ENCODE data around the gene POLR3H.
A peak's percentile ranks its signal among the peaks of the same experiment; 100 is the strongest.

Gene POLR3H

DNA sequence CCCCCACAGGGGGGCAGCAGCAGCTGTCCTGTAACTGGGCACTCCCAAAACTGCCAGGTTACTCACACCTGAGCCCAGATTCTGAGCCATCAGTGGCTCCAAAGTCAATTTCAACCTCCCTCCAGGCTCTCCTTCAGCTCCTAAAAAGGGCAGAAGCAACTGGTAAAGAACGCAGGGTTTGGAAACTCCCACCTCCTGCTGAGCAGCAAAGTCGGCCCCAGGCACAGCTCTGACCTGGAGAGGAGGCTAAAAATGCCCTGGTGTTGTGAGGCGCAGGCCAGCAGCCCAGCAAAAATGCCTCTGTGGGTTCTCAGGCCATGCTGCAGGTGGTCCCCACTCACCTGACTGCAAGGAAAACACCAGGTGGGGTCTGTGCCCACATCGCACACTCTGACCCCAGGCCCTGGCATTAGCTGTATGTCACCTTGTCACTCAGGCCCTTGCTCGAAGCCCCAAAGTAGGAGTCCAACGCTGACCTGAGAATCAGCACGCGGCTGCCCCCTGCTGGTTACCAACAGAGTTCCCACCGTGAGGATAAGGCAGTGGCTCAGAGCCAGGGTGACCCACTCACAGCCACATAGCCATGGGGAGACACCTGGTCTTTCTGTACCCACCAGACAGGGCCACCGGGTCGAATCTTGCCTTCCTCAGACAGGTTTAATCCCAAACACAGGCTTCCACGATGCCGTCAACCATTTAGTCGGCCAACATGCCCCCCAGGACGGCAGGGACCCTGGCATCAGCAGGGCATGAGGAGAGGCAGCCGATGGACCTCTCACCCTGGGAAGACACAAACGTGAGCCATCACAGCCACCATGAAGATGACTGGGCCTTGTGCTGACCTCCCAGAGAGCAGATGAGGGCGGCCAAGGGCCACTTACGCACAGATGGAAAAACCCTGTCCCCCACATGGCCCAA, 11.1 kb downstream of the POLR3H start:
- no peak overlapping the region for H3K4me3 ChIP-seq (ENCODE audit: control insufficient read depth, low read depth, low read length)
- TF ChIP-seq CTCF (conservative IDR thresholded peaks at IDR 0.05; ENCODE audit: control insufficient read depth, insufficient read depth, low read depth, low read length), result peak; percentile 83
- peak; percentile 70 for DNase-seq (ENCODE audit: low read depth)

DNA sequence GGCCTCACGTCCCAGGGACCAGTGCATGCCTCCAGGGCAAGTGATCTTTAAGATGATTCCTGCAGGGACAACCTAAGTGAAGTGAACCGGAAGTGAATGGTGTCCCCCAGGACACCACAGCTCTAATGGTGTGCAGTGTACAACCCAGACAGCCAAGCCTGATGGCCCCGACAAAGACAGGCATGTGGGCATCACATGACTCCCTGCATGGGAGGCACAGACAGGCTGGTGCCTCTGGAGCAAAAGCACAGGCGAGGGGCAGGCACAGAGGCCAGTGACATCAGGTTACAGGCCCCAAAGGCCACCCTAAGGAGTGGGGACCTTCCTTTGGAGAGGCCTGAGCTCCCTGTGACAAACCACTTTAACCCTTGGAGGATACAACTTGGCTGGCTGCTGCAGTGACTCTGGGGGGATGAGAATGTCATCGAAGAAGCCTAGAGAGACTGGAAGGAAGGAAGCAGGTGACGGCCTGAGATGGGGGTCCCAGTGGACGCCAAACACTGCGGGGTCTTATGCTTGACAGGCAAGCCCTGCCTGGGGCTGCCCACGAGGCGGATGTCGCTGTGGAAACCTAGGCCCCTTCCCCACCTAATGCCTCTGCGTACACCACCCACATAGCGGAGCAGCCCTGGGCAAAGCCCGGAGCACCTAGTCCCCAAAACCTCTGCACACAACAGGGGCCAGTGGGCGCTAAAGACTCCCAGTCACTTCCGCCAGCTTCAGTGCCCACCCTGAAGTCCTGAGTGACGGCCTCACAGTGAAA, 12.4 kb downstream of the POLR3H start:
- no peak for TF ChIP-seq CTCF (conservative IDR thresholded peaks at IDR 0.05; ENCODE audit: control insufficient read depth, insufficient read depth, low read depth, low read length)
- no peak for DNase-seq (ENCODE audit: low read depth)
- H3K4me3 ChIP-seq (ENCODE audit: control insufficient read depth, low read depth, low read length), result no peak overlapping the region

- TF ChIP-seq CTCF (conservative IDR thresholded peaks at IDR 0.05; ENCODE audit: control insufficient read depth, insufficient read depth, low read depth, low read length), result no peak
- DNase-seq (ENCODE audit: low read depth), result no peak
- no peak overlapping the region for H3K4me3 ChIP-seq (ENCODE audit: control insufficient read depth, low read depth, low read length)
Observed at GRCh38 chr22:41530890-41531714, 13.2 kb downstream of the POLR3H start.

- DNase-seq (ENCODE audit: low read depth), result no peak
- H3K4me3 ChIP-seq (ENCODE audit: control insufficient read depth, low read depth, low read length), result no peak overlapping the region
- no peak for TF ChIP-seq CTCF (conservative IDR thresholded peaks at IDR 0.05; ENCODE audit: control insufficient read depth, insufficient read depth, low read depth, low read length)
Observed at GRCh38 chr22:41528938-41529561, 15.2 kb downstream of the POLR3H start.

GRCh38 chr22:41528132-41528766, 16.0 kb downstream of the POLR3H start:
- DNase-seq (ENCODE audit: low read depth), result no peak
- TF ChIP-seq CTCF (conservative IDR thresholded peaks at IDR 0.05; ENCODE audit: control insufficient read depth, insufficient read depth, low read depth, low read length), result no peak
- H3K4me3 ChIP-seq (ENCODE audit: control insufficient read depth, low read depth, low read length), result no peak overlapping the region

Data from fibroblast of mammary gland (primary cell).